NCI-H187 (cell line): ENCODE measurements around the gene ZMYND19.
A peak's percentile ranks its signal among the peaks of the same experiment; 100 is the strongest.
"Not testable (repeated sequence)": the region's sequence is repeated elsewhere in the genome, so short reads cannot be mapped to it uniquely, and the experiment has no call there.

ENCODE experiments used
- DNase-seq, 2 experiments: peaks; one replicate each; lab custom pipeline; 2025; lab: John Stamatoyannopoulos, UW

ZMYND19 gene

GRCh38 chr9:137614631-137615386 lies 24.5 kb upstream of the ZMYND19 start:
- DNase-seq, result no peak

GRCh38 chr9:137613738-137614523 lies 23.6 kb upstream of the ZMYND19 start:
- no peak for DNase-seq

GRCh38 chr9:137613259-137613658 lies 22.9 kb upstream of the ZMYND19 start:
- no peak for DNase-seq

- DNase-seq, result no peak
These were observed 22.4 kb upstream of the ZMYND19 start for GRCh38 chr9:137612741-137613142.

GRCh38 chr9:137611623-137612609 lies 21.6 kb upstream of the ZMYND19 start:
- DNase-seq, result no peak

GRCh38 chr9:137610944-137611343 lies 20.6 kb upstream of the ZMYND19 start:
- DNase-seq, result no peak

- no peak for DNase-seq
These were observed 17.0 kb upstream of the ZMYND19 start for GRCh38 chr9:137607141-137607857.

- no peak for DNase-seq
These were observed 16.4 kb upstream of the ZMYND19 start for GRCh38 chr9:137606734-137607138.

- DNase-seq, result no peak
These were observed 15.8 kb upstream of the ZMYND19 start for GRCh38 chr9:137606005-137606621.

GRCh38 chr9:137605121-137606004 lies 15.1 kb upstream of the ZMYND19 start, which contains the start of gene ARRDC1:
TSS of gene ARRDC1 (plus strand) at chr9:137605686. CDS start at chr9:137605718, 32 bp downstream.
- peak; percentile 48 to 84 for DNase-seq

- DNase-seq, result no peak
These were observed 14.2 kb upstream of the ZMYND19 start for GRCh38 chr9:137604345-137605086.

GRCh38 chr9:137603879-137604278 lies 13.6 kb upstream of the ZMYND19 start:
- no peak for DNase-seq

- no peak for DNase-seq
These were observed 12.3 kb upstream of the ZMYND19 start for GRCh38 chr9:137602661-137603060.

GRCh38 chr9:137598943-137599342 lies 8.6 kb upstream of the ZMYND19 start:
- no peak for DNase-seq

GRCh38 chr9:137596577-137596976 lies 6.3 kb upstream of the ZMYND19 start:
- DNase-seq, result not testable (repeated sequence)

GRCh38 chr9:137593176-137593575 lies 2.9 kb upstream of the ZMYND19 start:
- DNase-seq, result no peak

GRCh38 chr9:137592767-137593166 lies 2.5 kb upstream of the ZMYND19 start:
- DNase-seq, result no peak

GRCh38 chr9:137590123-137590468 lies 216 bp downstream of the ZMYND19 start:
- no peak for DNase-seq

GRCh38 chr9:137589441-137590122 lies 730 bp downstream of the ZMYND19 start:
- no peak for DNase-seq
